CD14-positive monocyte (primary cell): Measurements from ENCODE around the gene TTC14. TPM values are rescaled to one million over a fixed set of nuclear protein-coding genes. Genes with fewer than 3 reads are reported as not detected.

Experiments used
- DNase-seq, 3 donors: peaks; one replicate each; pipeline ENCODE4 v3.0.0-alpha.2; 2011 to 2022
- H2AFZ ChIP-seq: 2 replicates; pipeline ENCODE4 v1.6.0; 2012; ENCODE audit warnings: mild to moderate bottlenecking, low read depth, low read length, inconsistent platforms; ENCODE audit not compliant: insufficient read depth, poor library complexity, severe bottlenecking
- H3K27ac ChIP-seq, 2 donors: 1 replicate in 1 of 2; 2 replicates in 1 of 2; pipeline ENCODE4 v1.5.1; 2012 to 2013; ENCODE audit warnings: low read length in 2 of 2, control low read depth in 1 of 2, inconsistent platforms in 1 of 2, low read depth in 1 of 2, mild to moderate bottlenecking in 1 of 2
- H3K27me3 ChIP-seq, 2 donors: one replicate each; pipeline versions ENCODE4 v1.6.0 to v1.6.1; 2011 to 2013; ENCODE audit warnings: low read length in 2 of 2; ENCODE audit not compliant: control insufficient read depth in 2 of 2, insufficient read depth in 2 of 2
- H3K36me3 ChIP-seq, 2 donors: replicated peaks in 1 of 2; 1 replicate in 1 of 2; 2 replicates in 1 of 2; pipeline versions ENCODE4 v1.5.1 to v1.6.1; 2012 to 2013; ENCODE audit warnings: low read length in 2 of 2, control low read depth in 1 of 2, inconsistent platforms in 1 of 2, mild to moderate bottlenecking in 1 of 2; ENCODE audit not compliant: insufficient read depth in 2 of 2, control insufficient read depth in 1 of 2
- H3K4me1 ChIP-seq, 2 donors: 1 replicate in 1 of 2; 2 replicates in 1 of 2; pipeline versions ENCODE4 v1.5.1 to v1.6.1; 2012 to 2013; ENCODE audit warnings: low read length in 2 of 2, control low read depth in 1 of 2, inconsistent platforms in 1 of 2, mild to moderate bottlenecking in 1 of 2, moderate library complexity in 1 of 2; ENCODE audit not compliant: insufficient read depth in 2 of 2, control insufficient read depth in 1 of 2
- H3K4me2 ChIP-seq: replicated peaks from 2 replicates; pipeline ENCODE3; 2012; ENCODE audit warnings: low read length, moderate library complexity, mild to moderate bottlenecking; ENCODE audit not compliant: poor library complexity, severe bottlenecking; ENCODE audit errors: extremely low read depth
- H3K4me3 ChIP-seq, 3 experiments: fragments of 200-600 bp in 1 of 3; sonication (generic) in 1 of 3; replicated peaks in 1 of 3; 1 replicate in 2 of 3; 2 replicates in 1 of 3; pipeline ENCODE4 v1.5.1; 2011 to 2013; ENCODE audit warnings: low read length in 3 of 3, mild to moderate bottlenecking in 3 of 3, control low read depth in 2 of 3, low read depth in 2 of 3, inconsistent platforms in 1 of 3, moderate library complexity in 1 of 3
- H3K79me2 ChIP-seq: 2 replicates; pipeline ENCODE4 v1.6.0; 2012; ENCODE audit warnings: mild to moderate bottlenecking, control low read depth, inconsistent platforms, low read length, moderate library complexity; ENCODE audit not compliant: insufficient read depth
- H3K9ac ChIP-seq: 2 replicates; pipeline ENCODE4 v1.6.0; 2017; ENCODE audit warnings: low read length, mild to moderate bottlenecking; ENCODE audit not compliant: insufficient read depth, poor library complexity, severe bottlenecking
- H3K9me3 ChIP-seq, 2 donors: replicated peaks in 1 of 2; 1 replicate in 1 of 2; 2 replicates in 1 of 2; pipeline versions ENCODE4 v1.5.1 to v1.6.1; 2012 to 2013; ENCODE audit warnings: low read length in 2 of 2, control low read depth in 1 of 2; ENCODE audit not compliant: control insufficient read depth in 1 of 2, insufficient read depth in 1 of 2
- H4K20me1 ChIP-seq: 2 replicates; pipeline ENCODE4 v1.6.0; 2012; ENCODE audit warnings: mild to moderate bottlenecking, low read length, control low read depth, moderate library complexity; ENCODE audit not compliant: insufficient read depth
- H3K27ac Mint-ChIP-seq, 7 donors: one replicate each; pipeline ENCODE4 v1.8.0; 2020; ENCODE audit warnings: mild to moderate bottlenecking in 7 of 7, mixed read lengths in 7 of 7, moderate library complexity in 6 of 7, inconsistent platforms in 2 of 7
- H3K27me3 Mint-ChIP-seq, 3 donors: one replicate each; pipeline ENCODE4 v1.8.0; 2021 to 2022; ENCODE audit warnings: low read depth in 3 of 3, mild to moderate bottlenecking in 3 of 3, mixed read lengths in 3 of 3, moderate library complexity in 3 of 3, inconsistent platforms in 1 of 3
- H3K36me3 Mint-ChIP-seq, 2 donors: one replicate each; pipeline ENCODE4 v1.8.0; 2020; ENCODE audit warnings: mixed read lengths in 2 of 2, inconsistent platforms in 1 of 2, mild to moderate bottlenecking in 1 of 2
- H3K4me1 Mint-ChIP-seq: one replicate; pipeline ENCODE4 v1.8.0; 2020; ENCODE audit warnings: mild to moderate bottlenecking, mixed read lengths
- H3K4me3 Mint-ChIP-seq, 2 donors: one replicate each; pipeline ENCODE4 v1.8.0; 2020; ENCODE audit warnings: mild to moderate bottlenecking in 2 of 2, mixed read lengths in 2 of 2, moderate library complexity in 1 of 2
- H3K9me3 Mint-ChIP-seq, 7 donors: one replicate each; pipeline ENCODE4 v1.8.0; 2020 to 2022; ENCODE audit warnings: mixed read lengths in 7 of 7, mild to moderate bottlenecking in 6 of 7, moderate library complexity in 6 of 7, inconsistent platforms in 2 of 7
- WGBS: methylation state at CpG from one replicate; pipeline ENCODE4 v1.1.5; 2013; ENCODE audit warnings: missing lambda C conversion rate; ENCODE audit not compliant: insufficient coverage; 5-methylcytosine and 5-hydroxymethylcytosine counted together
- intact Hi-C, 2 donors: fragments of 100-400 bp; cut with micrococcal nuclease; formaldehyde crosslinking; loops; one replicate each; pipeline versions ENCODE4 v1.15.0 to v1.15.1; 2023
- polyA plus RNA-seq, 3 donors: library from polyadenylated mRNA; depleted of rRNA in 1 of 3; unstranded in 2 of 3; stranded (reverse) in 1 of 3; fragments of 300-500 nt in 2 of 3; fragments of >200 nt in 1 of 3; fragmentation: Illumina TruSeq in 2 of 3; gene quantifications; 1 replicate in 2 of 3; 2 replicates in 1 of 3; pipeline ENCODE4 v1.2.3, GENCODE V29; 2012 to 2021
- TF ChIP-seq, protein P1 (sequence below): fragments of 200-600 bp; IDR thresholded peaks from one replicate; pipeline ENCODE4 v1.8.0; 2022; ENCODE audit warnings: antibody characterized with exemption, mild to moderate bottlenecking

TTC14 gene
- polyA plus RNA-seq, 3 donors = 18.3 to 40.6 (median 18.9) TPM

DNA sequence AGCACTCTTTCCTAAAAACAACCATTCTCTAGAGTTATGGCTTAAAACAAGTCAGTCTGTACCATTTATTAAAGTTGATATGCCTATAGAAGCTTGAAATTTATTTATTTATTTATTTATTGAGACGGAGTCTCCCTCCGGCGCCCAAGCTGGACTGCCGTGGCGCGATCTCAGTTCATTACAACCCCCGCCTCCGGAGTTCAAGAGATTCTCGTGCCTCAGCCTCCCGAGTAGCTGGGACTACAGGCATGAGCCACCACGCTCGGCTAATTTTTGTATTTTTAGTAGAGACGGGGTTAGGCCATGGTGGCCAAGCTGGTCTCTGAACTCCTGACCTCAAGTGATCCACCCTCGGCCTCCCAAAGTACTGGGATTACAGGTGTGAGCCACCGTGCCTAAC lies 1.5 kb upstream of the TTC14 start:
- Mint-ChIP-seq H3K27me3 (peaks cover 17 to 37% (median 20%) of the 10 kb centered on the region in 3 donors), H3K4me1 (peaks cover 19% of the 10 kb centered on the region), H3K27ac (no peak overlapping the region), H3K9me3 (peaks cover 0 to 19% (median 11%) of the 10 kb centered on the region in 7 donors), H3K4me3 (peak overlapping the region in 1 of 2 donors; percentile 36), H3K36me3 (peaks cover 21% of the 10 kb centered on the region in 2 donors)
- Histone ChIP-seq H3K9me3 (peaks cover 2 to 7% of the 10 kb centered on the region in 2 donors), H3K27ac (no peak overlapping the region), H3K9ac (no peak overlapping the region), H3K4me1 (peaks cover 11 to 15% of the 10 kb centered on the region in 2 donors), H3K36me3 (peaks cover 18% of the 10 kb centered on the region in 2 donors), H3K4me2 (no peak overlapping the region), H3K4me3 (no peak overlapping the region), H3K27me3 (peaks cover 18 to 48% of the 10 kb centered on the region in 2 donors), H3K79me2 (peaks cover 21% of the 10 kb centered on the region), H2AFZ (no peak overlapping the region), H4K20me1 (no peaks in the 10 kb centered on the region)
- no peak for DNase-seq
- TF ChIP-seq, protein P1, sequence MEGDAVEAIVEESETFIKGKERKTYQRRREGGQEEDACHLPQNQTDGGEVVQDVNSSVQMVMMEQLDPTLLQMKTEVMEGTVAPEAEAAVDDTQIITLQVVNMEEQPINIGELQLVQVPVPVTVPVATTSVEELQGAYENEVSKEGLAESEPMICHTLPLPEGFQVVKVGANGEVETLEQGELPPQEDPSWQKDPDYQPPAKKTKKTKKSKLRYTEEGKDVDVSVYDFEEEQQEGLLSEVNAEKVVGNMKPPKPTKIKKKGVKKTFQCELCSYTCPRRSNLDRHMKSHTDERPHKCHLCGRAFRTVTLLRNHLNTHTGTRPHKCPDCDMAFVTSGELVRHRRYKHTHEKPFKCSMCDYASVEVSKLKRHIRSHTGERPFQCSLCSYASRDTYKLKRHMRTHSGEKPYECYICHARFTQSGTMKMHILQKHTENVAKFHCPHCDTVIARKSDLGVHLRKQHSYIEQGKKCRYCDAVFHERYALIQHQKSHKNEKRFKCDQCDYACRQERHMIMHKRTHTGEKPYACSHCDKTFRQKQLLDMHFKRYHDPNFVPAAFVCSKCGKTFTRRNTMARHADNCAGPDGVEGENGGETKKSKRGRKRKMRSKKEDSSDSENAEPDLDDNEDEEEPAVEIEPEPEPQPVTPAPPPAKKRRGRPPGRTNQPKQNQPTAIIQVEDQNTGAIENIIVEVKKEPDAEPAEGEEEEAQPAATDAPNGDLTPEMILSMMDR = no peak
- 98% methylated on average over 13 of the region's 15 CpGs for WGBS
- intact Hi-C loops = no loop called here

DNA sequence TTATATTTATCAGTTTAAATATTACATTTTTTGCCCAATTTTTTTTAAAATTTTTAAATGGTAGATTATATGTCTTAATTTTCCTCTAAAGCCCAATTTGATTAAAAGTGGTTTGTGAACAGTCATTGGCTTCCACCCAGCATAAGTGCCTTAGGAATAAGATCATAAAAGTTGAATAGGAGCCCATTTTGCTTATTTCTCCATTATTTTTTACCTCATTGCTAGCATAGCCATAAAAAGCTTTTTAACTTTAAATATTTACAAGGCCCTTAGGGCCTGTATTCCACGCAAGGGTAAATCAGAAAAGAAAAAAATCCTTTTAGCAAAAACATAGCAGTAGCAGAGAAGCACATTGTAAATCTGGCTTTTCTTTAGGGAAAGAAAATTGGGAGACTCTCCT lies 9.0 kb downstream of the TTC14 start:
- intact Hi-C loops = no loop called here
- Histone ChIP-seq H3K36me3 (peaks cover 72 to 85% of the 10 kb centered on the region in 2 donors), H2AFZ (no peak overlapping the region), H3K4me3 (no peak overlapping the region), H3K9me3 (no peaks in the 10 kb centered on the region), H3K27me3 (no peaks in the 10 kb centered on the region), H3K27ac (no peak overlapping the region), H3K4me1 (no peaks in the 10 kb centered on the region), H3K4me2 (no peak overlapping the region), H3K9ac (no peak overlapping the region), H4K20me1 (no peaks in the 10 kb centered on the region), H3K79me2 (no peaks in the 10 kb centered on the region)
- no CpG with 5 or more reads among the region's 1 CpG for WGBS
- Mint-ChIP-seq H3K9me3 (no peaks in the 10 kb centered on the region), H3K4me1 (peaks cover 5% of the 10 kb centered on the region), H3K4me3 (no peak overlapping the region), H3K27ac (no peak overlapping the region), H3K36me3 (peaks cover 68 to 74% of the 10 kb centered on the region in 2 donors), H3K27me3 (no peaks in the 10 kb centered on the region)
- TF ChIP-seq, protein P1 = no peak
- DNase-seq = no peak
